GM12801 (cell line): ENCODE data around the gene LCN9.

Experiments used
- TF ChIP-seq, protein P1 (sequence below): IDR thresholded peaks from one replicate; pipeline ENCODE4 v1.5.1; 2011; ENCODE audit warnings: control low read depth; ENCODE audit not compliant: insufficient read length; ENCODE audit errors: extremely low read depth

The LCN9 gene

DNA sequence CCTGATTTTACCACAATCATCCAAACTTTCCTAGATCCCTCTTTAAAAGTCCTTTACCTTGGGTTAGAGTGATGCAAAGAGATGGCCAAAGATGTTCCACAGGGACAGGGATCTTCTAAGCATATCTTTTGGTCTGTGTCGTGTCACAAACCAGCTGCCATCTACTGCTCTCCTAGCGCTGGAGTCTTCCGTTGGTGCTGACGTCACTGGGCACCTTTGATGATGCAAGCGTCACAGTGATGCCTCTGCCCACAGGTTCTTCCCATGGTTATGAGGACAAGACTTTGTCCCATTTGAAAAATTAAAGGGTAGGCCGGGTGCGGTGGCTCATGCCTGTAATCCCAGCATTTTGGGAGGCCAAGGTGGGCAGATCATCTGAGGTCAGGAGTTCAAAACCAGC is 22.1 kb upstream of the LCN9 start:
- TF ChIP-seq, protein P1, sequence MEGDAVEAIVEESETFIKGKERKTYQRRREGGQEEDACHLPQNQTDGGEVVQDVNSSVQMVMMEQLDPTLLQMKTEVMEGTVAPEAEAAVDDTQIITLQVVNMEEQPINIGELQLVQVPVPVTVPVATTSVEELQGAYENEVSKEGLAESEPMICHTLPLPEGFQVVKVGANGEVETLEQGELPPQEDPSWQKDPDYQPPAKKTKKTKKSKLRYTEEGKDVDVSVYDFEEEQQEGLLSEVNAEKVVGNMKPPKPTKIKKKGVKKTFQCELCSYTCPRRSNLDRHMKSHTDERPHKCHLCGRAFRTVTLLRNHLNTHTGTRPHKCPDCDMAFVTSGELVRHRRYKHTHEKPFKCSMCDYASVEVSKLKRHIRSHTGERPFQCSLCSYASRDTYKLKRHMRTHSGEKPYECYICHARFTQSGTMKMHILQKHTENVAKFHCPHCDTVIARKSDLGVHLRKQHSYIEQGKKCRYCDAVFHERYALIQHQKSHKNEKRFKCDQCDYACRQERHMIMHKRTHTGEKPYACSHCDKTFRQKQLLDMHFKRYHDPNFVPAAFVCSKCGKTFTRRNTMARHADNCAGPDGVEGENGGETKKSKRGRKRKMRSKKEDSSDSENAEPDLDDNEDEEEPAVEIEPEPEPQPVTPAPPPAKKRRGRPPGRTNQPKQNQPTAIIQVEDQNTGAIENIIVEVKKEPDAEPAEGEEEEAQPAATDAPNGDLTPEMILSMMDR: no peak

GRCh38 chr9:135641745-135642144 is 21.4 kb upstream of the LCN9 start:
- TF ChIP-seq, protein P1: no peak

- TF ChIP-seq, protein P1: no peak
Measured at GRCh38 chr9:135644631-135645218, 18.4 kb upstream of the LCN9 start.

- TF ChIP-seq, protein P1: no peak
Measured at GRCh38 chr9:135647884-135648283, 15.2 kb upstream of the LCN9 start.

DNA sequence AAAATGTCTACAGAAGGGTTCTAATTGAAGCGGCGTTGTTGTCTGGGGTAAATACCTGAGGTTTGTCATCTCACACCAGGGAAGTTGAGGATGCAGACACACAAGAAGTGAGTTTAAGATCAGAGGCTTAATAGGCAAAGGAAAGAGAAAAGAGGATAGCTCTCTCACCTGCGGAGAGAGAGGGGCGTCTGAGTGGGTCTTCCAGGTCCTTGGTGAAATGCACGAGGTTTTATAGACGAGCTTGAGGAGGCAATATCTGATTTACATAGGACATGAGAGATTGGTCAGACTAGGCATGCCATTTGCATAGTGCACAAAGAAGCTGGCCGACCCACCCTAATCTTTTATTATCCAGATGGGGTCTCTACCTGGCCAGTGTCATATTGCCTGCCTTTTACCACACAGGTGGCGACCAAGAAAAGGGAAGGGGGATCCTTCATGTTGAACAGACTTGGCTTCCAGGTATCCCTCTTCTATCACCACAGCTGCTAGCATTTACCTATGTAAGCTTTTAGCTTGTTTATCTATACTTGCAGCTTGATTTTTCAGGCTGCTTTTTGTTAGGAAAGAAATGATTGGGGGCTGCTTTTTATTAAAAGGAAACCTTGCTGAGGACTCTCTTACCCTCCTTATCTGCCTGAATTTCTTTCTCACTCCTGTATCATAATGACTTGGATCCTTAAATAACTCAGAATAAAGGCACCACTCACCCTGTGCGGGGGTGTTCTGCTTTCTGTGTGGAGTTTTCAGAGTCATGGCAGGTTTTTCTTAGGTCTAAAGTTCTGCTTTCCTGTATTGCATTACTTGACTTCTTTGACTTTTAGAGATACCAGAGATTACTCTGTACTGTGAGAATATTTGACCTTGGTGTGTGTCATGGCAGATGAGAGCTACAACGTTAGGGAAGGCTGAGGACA is 14.4 kb upstream of the LCN9 start:
- TF ChIP-seq, protein P1: no peak

GRCh38 chr9:135649508-135649907 is 13.6 kb upstream of the LCN9 start:
- TF ChIP-seq, protein P1: no peak

- TF ChIP-seq, protein P1: no peak
Measured at GRCh38 chr9:135650408-135650807, 12.7 kb upstream of the LCN9 start.
